SK-N-SH (cell line): ENCODE data around the gene SMAD3. TPM values are rescaled to one million over a fixed set of nuclear protein-coding genes. Genes with fewer than 3 reads are reported as not detected.

Experiments
- CTCF ChIA-PET: fragments of 300-600, 350-600 bp; formaldehyde crosslinking; extraction: SDS; loops from one replicate; lab custom pipeline; 2021; lab: Yijun Ruan, JAX
- POLR2A ChIA-PET: fragments of 350-600 bp; sonication (Branson Sonifier 250); formaldehyde crosslinking; extraction: SDS; loops from one replicate; lab custom pipeline; 2020; ENCODE audit warnings: antibody characterized with exemption, inconsistent platforms; lab: Yijun Ruan, JAX
- DNase-seq: peaks from one replicate; pipeline ENCODE4 v3.0.0; 2012
- H2AFZ ChIP-seq: fragments of 200-600 bp; sonication (generic); 2 replicates; pipeline ENCODE4 v1.8.1; 2016; ENCODE audit warnings: antibody characterized with exemption, mild to moderate bottlenecking, low read depth
- H3F3A ChIP-seq: fragments of 200-600 bp; sonication (generic); replicated peaks from 2 replicates; pipeline ENCODE3; 2016; ENCODE audit warnings: antibody characterized with exemption, mild to moderate bottlenecking; ENCODE audit not compliant: insufficient read depth
- H3K27ac ChIP-seq, 2 experiments: fragments of 200-500 bp in 1 of 2; fragments of 200-600 bp in 1 of 2; sonication (Bioruptor generic) in 1 of 2; sonication (generic), shearing (Covaris generic) in 1 of 2; 2 replicates each; pipeline versions ENCODE4 v1.5.1 to v1.6.1; 2014 to 2016; ENCODE audit warnings: low read depth in 2 of 2, inconsistent platforms in 1 of 2, low read length in 1 of 2, mild to moderate bottlenecking in 1 of 2, mixed read lengths in 1 of 2
- H3K27me3 ChIP-seq: fragments of 200-600 bp; sonication (generic), shearing (Covaris generic); 2 replicates; pipeline ENCODE4 v1.6.1; 2016; ENCODE audit warnings: mixed run types; ENCODE audit not compliant: insufficient read depth
- H3K36me3 ChIP-seq, 2 experiments: fragments of 200-500 bp in 1 of 2; fragments of 200-600 bp in 1 of 2; sonication (Bioruptor generic) in 1 of 2; sonication (generic) in 1 of 2; replicated peaks in 1 of 2; 2 replicates each; pipeline versions ENCODE3 to v1.5.1; 2014 to 2016; ENCODE audit warnings: low read length in 1 of 2, mild to moderate bottlenecking in 1 of 2; ENCODE audit not compliant: insufficient read depth in 2 of 2, control insufficient read depth in 1 of 2
- H3K4me1 ChIP-seq, 2 experiments: fragments of 200-500 bp in 1 of 2; fragments of 200-600 bp in 1 of 2; sonication (Bioruptor generic) in 1 of 2; sonication (generic), shearing (Covaris generic) in 1 of 2; 2 replicates each; pipeline versions ENCODE4 v1.5.1 to v1.6.1; 2014 to 2016; ENCODE audit warnings: low read depth in 1 of 2, low read length in 1 of 2, mixed run types in 1 of 2; ENCODE audit not compliant: insufficient read depth in 2 of 2, control insufficient read depth in 1 of 2
- H3K4me2 ChIP-seq: fragments of 200-600 bp; sonication (generic), shearing (Covaris generic); 2 replicates; pipeline ENCODE4 v1.6.1; 2017; ENCODE audit warnings: mixed run types
- H3K4me3 ChIP-seq, 2 experiments: fragments of 200-500 bp in 1 of 2; fragments of 200-600 bp in 1 of 2; sonication (Bioruptor generic) in 1 of 2; sonication (generic), shearing (Covaris generic) in 1 of 2; 2 replicates each; pipeline versions ENCODE4 v1.5.1 to v1.8.1; 2014 to 2016; ENCODE audit warnings: low read depth in 2 of 2, inconsistent platforms in 1 of 2, low read length in 1 of 2, mild to moderate bottlenecking in 1 of 2, mixed read lengths in 1 of 2, moderate library complexity in 1 of 2
- H3K79me2 ChIP-seq: fragments of 200-600 bp; sonication (generic); 2 replicates; pipeline ENCODE4 v1.8.1; 2017; ENCODE audit warnings: mild to moderate bottlenecking; ENCODE audit not compliant: insufficient read depth
- H3K9ac ChIP-seq: fragments of 200-600 bp; sonication (generic); 2 replicates; pipeline ENCODE4 v1.6.1; 2017; ENCODE audit warnings: mixed run types
- H3K9me2 ChIP-seq: fragments of 200-600 bp; sonication (generic); 2 replicates; pipeline ENCODE4 v1.6.1; 2017; ENCODE audit warnings: mixed run types
- H3K9me3 ChIP-seq: fragments of 200-600 bp; sonication (generic); 2 replicates; pipeline ENCODE4 v1.6.1; 2017; ENCODE audit warnings: mixed run types, mild to moderate bottlenecking, moderate library complexity
- H4K20me1 ChIP-seq: fragments of 200-600 bp; sonication (generic); 2 replicates; pipeline ENCODE4 v1.6.1; 2017; ENCODE audit warnings: mild to moderate bottlenecking, mixed run types; ENCODE audit not compliant: insufficient read depth
- CTCF ChIP-seq: fragments of 200-600 bp; sonication (generic); IDR thresholded peaks from 2 replicates; pipeline ENCODE4 v1.6.1; 2017; ENCODE audit warnings: antibody characterized with exemption, mild to moderate bottlenecking, moderate library complexity
- ELF1 ChIP-seq: IDR thresholded peaks from 2 replicates; pipeline ENCODE4 v1.4.0; 2012
- EZH2phosphoT487 ChIP-seq: fragments of 200-600 bp; sonication (generic); IDR thresholded peaks from 2 replicates; pipeline ENCODE4 v1.6.1; 2017; ENCODE audit warnings: low read depth, mixed run types, mild to moderate bottlenecking, antibody characterized with exemption, moderate library complexity, borderline replicate concordance
- FOXM1 ChIP-seq: IDR thresholded peaks from 2 replicates; pipeline ENCODE4 v1.4.0; 2012; ENCODE audit warnings: low read depth, mild to moderate bottlenecking
- GABPA ChIP-seq: IDR thresholded peaks from 2 replicates; pipeline ENCODE4 v1.4.0; 2012; ENCODE audit warnings: low read depth, mild to moderate bottlenecking
- GATA2 ChIP-seq: sonication (generic); formaldehyde crosslinking; IDR thresholded peaks from 2 replicates; pipeline ENCODE4 v1.5.0; 2020; ENCODE audit warnings: mild to moderate bottlenecking, missing genetic modification reagents
- NFIC ChIP-seq: IDR thresholded peaks from 2 replicates; pipeline ENCODE4 v1.4.0; 2012; ENCODE audit warnings: borderline replicate concordance
- NRF1 ChIP-seq: IDR thresholded peaks from 2 replicates; pipeline ENCODE4 v1.6.1; 2012; ENCODE audit warnings: low read depth, mild to moderate bottlenecking, low read length
- RFX5 ChIP-seq: IDR thresholded peaks from 2 replicates; pipeline ENCODE4 v1.6.1; 2012; ENCODE audit warnings: mild to moderate bottlenecking, improper control_type of control experiment, low read length
- USF2 ChIP-seq: fragments of 150-350 bp; IDR thresholded peaks from 2 replicates; pipeline ENCODE4 v1.6.1; 2017; ENCODE audit warnings: antibody characterized with exemption, low read length, low read depth, borderline replicate concordance
- YY1 ChIP-seq: IDR thresholded peaks from 2 replicates; pipeline ENCODE4 v1.4.0; 2012; ENCODE audit warnings: low read depth, mild to moderate bottlenecking
- WGBS: methylation state at CpG from one replicate; pipeline ENCODE4 v1.1.6; 2017; ENCODE audit warnings: low lambda C conversion rate; 5-methylcytosine and 5-hydroxymethylcytosine counted together
- polyA plus RNA-seq, 3 experiments: library from polyadenylated mRNA; depleted of rRNA; stranded (reverse); fragments of >200 nt; gene quantifications; 2 replicates each; pipeline ENCODE4 v1.2.3, GENCODE V29; 2012
- TF ChIP-seq, protein P1 (sequence below): IDR thresholded peaks from 2 replicates; pipeline ENCODE4 v1.4.0; 2012; ENCODE audit warnings: low read depth, borderline replicate concordance
- TF ChIP-seq, protein P2 (sequence below): IDR thresholded peaks from 2 replicates; pipeline ENCODE4 v1.4.0; 2012; ENCODE audit warnings: low read depth, borderline replicate concordance

SMAD3 gene
- polyA plus RNA-seq, 1 of the 3 experiments (the other 2 are of a cell fraction): 19.5 TPM

DNA sequence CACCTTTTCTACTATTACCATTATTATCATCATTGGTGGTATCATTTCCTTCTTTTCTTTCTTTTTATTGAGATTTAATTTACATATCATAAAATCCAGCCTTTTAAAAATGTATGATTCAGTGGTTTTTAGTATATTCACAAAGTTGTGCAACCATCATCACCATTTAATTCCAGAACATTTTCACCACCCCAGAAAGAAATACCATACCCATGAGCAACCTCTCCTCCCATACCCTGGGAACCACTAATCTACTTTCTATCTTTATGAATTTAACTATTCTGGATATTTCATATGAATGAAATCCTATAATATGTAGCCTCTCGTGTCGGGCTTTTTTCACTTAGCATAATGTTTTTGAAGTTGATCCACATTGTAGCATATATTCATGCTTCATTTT lies 159.9 kb downstream of the SMAD3 start:
- Histone ChIP-seq H3K9ac (no peak overlapping the region), H3K9me2 (no peaks in the 10 kb centered on the region), H4K20me1 (no peaks in the 10 kb centered on the region), H3K4me2 (no peak overlapping the region), H3K4me1 (no peaks in the 10 kb centered on the region), H2AFZ (no peak overlapping the region), H3K4me3 (no peak overlapping the region), H3K27ac (no peak overlapping the region), H3K79me2 (no peaks in the 10 kb centered on the region), H3K9me3 (no peaks in the 10 kb centered on the region), H3F3A (peaks cover 5% of the 10 kb centered on the region), H3K27me3 (no peaks in the 10 kb centered on the region), H3K36me3 (peaks cover 16 to 33% of the 10 kb centered on the region in 2 experiments)
- TF ChIP-seq NRF1 (no peak), CTCF (no peak), EZH2phosphoT487 (no peak), ELF1 (no peak), YY1 (no peak), GATA2 (no peak), GABPA (no peak), USF2 (no peak), FOXM1 (no peak), NFIC (no peak), RFX5 (no peak)
- TF ChIP-seq, protein P1, sequence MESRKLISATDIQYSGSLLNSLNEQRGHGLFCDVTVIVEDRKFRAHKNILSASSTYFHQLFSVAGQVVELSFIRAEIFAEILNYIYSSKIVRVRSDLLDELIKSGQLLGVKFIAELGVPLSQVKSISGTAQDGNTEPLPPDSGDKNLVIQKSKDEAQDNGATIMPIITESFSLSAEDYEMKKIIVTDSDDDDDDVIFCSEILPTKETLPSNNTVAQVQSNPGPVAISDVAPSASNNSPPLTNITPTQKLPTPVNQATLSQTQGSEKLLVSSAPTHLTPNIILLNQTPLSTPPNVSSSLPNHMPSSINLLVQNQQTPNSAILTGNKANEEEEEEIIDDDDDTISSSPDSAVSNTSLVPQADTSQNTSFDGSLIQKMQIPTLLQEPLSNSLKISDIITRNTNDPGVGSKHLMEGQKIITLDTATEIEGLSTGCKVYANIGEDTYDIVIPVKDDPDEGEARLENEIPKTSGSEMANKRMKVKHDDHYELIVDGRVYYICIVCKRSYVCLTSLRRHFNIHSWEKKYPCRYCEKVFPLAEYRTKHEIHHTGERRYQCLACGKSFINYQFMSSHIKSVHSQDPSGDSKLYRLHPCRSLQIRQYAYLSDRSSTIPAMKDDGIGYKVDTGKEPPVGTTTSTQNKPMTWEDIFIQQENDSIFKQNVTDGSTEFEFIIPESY: no peak
- TF ChIP-seq, protein P2, sequence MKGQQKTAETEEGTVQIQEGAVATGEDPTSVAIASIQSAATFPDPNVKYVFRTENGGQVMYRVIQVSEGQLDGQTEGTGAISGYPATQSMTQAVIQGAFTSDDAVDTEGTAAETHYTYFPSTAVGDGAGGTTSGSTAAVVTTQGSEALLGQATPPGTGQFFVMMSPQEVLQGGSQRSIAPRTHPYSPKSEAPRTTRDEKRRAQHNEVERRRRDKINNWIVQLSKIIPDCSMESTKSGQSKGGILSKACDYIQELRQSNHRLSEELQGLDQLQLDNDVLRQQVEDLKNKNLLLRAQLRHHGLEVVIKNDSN: no peak
- ChIA-PET CTCF (interaction anchor here (1.9 kb wide), 1 partner anchor 279 kb away, joined by 5 read pairs; no protein-coding TSS in a partner anchor), POLR2A (no interaction called here)
- 92% methylated on average over 2 of the region's 2 CpGs for WGBS
- DNase-seq: no peak
